PFSK-1 (cell line): Measurements from ENCODE around the gene KHDC3L.

ENCODE experiments used
- FOXP2 ChIP-seq: optimal IDR thresholded peaks from 2 replicates; pipeline ENCODE3; 2011; ENCODE audit warnings: borderline replicate concordance, control low read depth, inconsistent platforms; ENCODE audit not compliant: insufficient read depth; ENCODE audit errors: extremely low read length, extremely low read depth
- POLR2AphosphoS5 ChIP-seq: IDR thresholded peaks from 2 replicates; pipeline ENCODE4 v1.6.1; 2012; ENCODE audit warnings: low read depth, mild to moderate bottlenecking, control low read depth, low read length, moderate library complexity
- SIN3A ChIP-seq: IDR thresholded peaks from 2 replicates; pipeline ENCODE4 v1.6.1; 2012; ENCODE audit warnings: mild to moderate bottlenecking, low read length, moderate library complexity, borderline replicate concordance; ENCODE audit not compliant: insufficient read depth
- TAF1 ChIP-seq: IDR thresholded peaks from 2 replicates; pipeline ENCODE4 v1.6.1; 2012; ENCODE audit warnings: low read length, control low read depth, borderline replicate concordance; ENCODE audit not compliant: insufficient read depth
- TF ChIP-seq, protein P1 (sequence below), 2 experiments: IDR thresholded peaks; 2 replicates each; pipeline versions ENCODE4 v1.6.1 to v1.8.0; 2011 to 2012; ENCODE audit warnings: low read depth in 2 of 2, low read length in 2 of 2, control low read depth in 1 of 2, inconsistent platforms in 1 of 2, mild to moderate bottlenecking in 1 of 2, moderate library complexity in 1 of 2; ENCODE audit not compliant: insufficient read depth in 1 of 2

KHDC3L gene

DNA sequence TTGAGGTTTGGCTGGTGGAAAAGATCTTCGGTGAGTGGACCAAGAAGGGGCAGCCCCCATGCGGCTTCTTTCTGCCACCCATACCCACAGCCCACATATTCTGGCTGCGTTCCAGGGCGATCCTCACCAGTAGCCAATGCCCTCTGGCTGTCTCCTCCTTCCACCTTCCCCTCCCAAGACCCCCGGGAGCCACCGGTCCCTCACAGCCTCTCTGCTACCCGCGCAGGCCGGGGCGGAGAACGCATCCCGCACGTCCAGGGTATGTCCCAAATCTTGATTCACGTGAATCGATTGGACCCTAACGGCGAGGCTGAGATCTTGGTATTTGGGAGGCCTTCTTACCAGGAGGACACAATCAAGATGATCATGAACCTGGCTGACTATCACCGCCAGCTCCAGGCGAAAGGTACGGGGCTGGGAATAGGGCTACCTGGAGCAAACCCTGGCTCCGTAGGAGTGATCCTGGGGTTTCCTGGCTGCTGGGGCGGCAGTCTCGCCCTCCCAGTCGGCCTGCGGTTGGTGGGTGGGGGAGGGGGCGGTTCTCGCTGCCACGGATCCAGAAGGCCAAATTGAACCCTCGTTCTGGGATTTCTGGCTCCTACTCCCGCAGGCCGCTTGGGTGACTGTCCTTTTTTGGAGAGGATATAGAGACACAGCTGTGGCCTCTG lies 545 bp downstream of the KHDC3L start:
- TF ChIP-seq, protein P1, sequence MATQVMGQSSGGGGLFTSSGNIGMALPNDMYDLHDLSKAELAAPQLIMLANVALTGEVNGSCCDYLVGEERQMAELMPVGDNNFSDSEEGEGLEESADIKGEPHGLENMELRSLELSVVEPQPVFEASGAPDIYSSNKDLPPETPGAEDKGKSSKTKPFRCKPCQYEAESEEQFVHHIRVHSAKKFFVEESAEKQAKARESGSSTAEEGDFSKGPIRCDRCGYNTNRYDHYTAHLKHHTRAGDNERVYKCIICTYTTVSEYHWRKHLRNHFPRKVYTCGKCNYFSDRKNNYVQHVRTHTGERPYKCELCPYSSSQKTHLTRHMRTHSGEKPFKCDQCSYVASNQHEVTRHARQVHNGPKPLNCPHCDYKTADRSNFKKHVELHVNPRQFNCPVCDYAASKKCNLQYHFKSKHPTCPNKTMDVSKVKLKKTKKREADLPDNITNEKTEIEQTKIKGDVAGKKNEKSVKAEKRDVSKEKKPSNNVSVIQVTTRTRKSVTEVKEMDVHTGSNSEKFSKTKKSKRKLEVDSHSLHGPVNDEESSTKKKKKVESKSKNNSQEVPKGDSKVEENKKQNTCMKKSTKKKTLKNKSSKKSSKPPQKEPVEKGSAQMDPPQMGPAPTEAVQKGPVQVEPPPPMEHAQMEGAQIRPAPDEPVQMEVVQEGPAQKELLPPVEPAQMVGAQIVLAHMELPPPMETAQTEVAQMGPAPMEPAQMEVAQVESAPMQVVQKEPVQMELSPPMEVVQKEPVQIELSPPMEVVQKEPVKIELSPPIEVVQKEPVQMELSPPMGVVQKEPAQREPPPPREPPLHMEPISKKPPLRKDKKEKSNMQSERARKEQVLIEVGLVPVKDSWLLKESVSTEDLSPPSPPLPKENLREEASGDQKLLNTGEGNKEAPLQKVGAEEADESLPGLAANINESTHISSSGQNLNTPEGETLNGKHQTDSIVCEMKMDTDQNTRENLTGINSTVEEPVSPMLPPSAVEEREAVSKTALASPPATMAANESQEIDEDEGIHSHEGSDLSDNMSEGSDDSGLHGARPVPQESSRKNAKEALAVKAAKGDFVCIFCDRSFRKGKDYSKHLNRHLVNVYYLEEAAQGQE (IDR thresholded peaks at IDR 0.05; ENCODE audit: insufficient read depth in 1 of 2, low read depth in 2 of 2, low read length in 2 of 2) = no peak
- no peak for TF ChIP-seq SIN3A
- TF ChIP-seq POLR2AphosphoS5 = no peak
- TF ChIP-seq FOXP2 = no peak
- TF ChIP-seq TAF1 = no peak

DNA sequence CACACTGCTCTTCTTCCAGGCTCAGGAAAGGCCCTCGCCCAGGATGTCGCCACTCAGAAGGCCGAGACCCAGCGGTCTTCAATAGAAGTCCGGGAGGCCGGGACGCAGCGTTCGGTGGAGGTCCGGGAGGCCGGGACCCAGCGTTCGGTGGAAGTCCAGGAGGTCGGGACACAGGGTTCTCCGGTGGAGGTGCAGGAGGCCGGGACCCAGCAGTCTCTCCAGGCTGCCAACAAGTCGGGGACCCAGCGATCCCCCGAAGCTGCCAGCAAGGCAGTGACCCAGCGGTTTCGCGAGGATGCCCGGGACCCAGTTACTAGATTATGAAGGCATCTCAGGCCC lies 1.0 kb downstream of the KHDC3L start:
- TF ChIP-seq TAF1 (no peak), SIN3A (no peak), POLR2AphosphoS5 (no peak), FOXP2 (no peak)
- TF ChIP-seq, protein P1 (IDR thresholded peaks at IDR 0.05; ENCODE audit: insufficient read depth in 1 of 2, low read depth in 2 of 2, low read length in 2 of 2) = no peak

DNA sequence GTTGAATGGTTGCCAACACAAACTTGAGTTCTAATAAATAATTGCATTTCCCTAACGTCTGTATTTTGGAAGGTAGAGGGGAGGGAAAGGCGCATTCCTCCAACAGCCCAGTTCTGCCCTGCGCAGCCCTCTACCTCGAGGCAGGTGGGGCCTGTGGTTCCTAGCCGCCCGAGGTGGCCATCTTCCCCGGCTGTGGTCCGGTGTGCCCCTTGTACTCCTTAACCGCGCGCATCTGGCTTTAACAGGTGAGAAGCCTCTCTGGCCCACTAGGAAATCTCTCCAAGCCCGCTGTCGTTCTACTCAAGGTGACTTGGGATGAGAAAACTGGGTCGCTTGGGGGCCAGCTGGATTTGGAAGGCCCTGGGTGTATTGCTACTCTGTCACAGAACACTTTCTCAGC lies 1.7 kb downstream of the KHDC3L start:
- no peak for TF ChIP-seq SIN3A
- no peak for TF ChIP-seq TAF1
- no peak for TF ChIP-seq POLR2AphosphoS5
- TF ChIP-seq, protein P1 (IDR thresholded peaks at IDR 0.05; ENCODE audit: insufficient read depth in 1 of 2, low read depth in 2 of 2, low read length in 2 of 2) = no peak
- no peak for TF ChIP-seq FOXP2

DNA sequence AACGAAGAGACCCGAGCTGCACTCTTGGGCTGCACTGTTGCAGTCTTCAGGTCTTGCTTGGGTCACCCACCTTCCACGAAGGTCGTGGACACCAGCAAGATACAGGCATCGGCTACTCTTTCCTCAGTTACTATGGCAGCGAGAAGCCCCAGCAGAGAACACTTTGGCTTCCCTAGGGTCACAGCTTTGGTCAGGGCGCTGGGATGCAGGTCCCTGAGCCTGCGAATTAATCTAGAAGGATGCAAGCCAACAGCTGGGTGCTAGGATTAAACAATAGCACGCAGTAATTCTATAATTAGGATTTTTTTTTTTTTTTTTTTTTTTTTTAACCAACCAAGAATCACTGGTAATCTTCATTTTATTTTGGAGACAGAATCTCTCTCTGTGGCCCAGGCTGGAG lies 2.1 kb downstream of the KHDC3L start:
- no peak for TF ChIP-seq SIN3A
- TF ChIP-seq, protein P1 (IDR thresholded peaks at IDR 0.05; ENCODE audit: insufficient read depth in 1 of 2, low read depth in 2 of 2, low read length in 2 of 2) = no peak
- no peak for TF ChIP-seq FOXP2
- TF ChIP-seq TAF1 = no peak
- TF ChIP-seq POLR2AphosphoS5 = no peak
